Measurements from ENCODE around the gene USP22. TPM values are rescaled to one million over a fixed set of nuclear protein-coding genes. Genes with fewer than 3 reads are reported as not detected.

USP22 gene
- total RNA-seq, 3 donors from 2014 or later (not counting 1 experiment from before 2014, with no cell fraction given), result 121 to 155 (median 140) TPM

GRCh38 chr17:20996724-20997615 lies 45.8 kb downstream of the USP22 start:
- peaks cover 11% of the 10 kb centered on the region for H3K36me3 ChIP-seq (ENCODE audit: control insufficient read depth, insufficient read depth, low read length)
- no peaks in the 10 kb centered on the region for H3K4me1 ChIP-seq (ENCODE audit: control insufficient read depth, insufficient read depth, low read length)
- H3K4me3 Mint-ChIP-seq, result no peak overlapping the region
- no peaks in the 10 kb centered on the region for H3K36me3 Mint-ChIP-seq
- H3K4me1 Mint-ChIP-seq, result peaks cover 6 to 11% of the 10 kb centered on the region in 2 donors
- no peaks in the 10 kb centered on the region for H3K9me3 ChIP-seq (ENCODE audit: control insufficient read depth, insufficient read depth, low read length)
- H3K4me3 ChIP-seq (ENCODE audit: low read length), result no peak overlapping the region
- H3K27me3 Mint-ChIP-seq (ENCODE audit: low read depth in 2 of 2), result no peaks in the 10 kb centered on the region
- no peak for ATAC-seq
- H3K27ac Mint-ChIP-seq, result peak overlapping the region in 1 of 2 donors; percentile 20
- TF ChIP-seq, protein P1, sequence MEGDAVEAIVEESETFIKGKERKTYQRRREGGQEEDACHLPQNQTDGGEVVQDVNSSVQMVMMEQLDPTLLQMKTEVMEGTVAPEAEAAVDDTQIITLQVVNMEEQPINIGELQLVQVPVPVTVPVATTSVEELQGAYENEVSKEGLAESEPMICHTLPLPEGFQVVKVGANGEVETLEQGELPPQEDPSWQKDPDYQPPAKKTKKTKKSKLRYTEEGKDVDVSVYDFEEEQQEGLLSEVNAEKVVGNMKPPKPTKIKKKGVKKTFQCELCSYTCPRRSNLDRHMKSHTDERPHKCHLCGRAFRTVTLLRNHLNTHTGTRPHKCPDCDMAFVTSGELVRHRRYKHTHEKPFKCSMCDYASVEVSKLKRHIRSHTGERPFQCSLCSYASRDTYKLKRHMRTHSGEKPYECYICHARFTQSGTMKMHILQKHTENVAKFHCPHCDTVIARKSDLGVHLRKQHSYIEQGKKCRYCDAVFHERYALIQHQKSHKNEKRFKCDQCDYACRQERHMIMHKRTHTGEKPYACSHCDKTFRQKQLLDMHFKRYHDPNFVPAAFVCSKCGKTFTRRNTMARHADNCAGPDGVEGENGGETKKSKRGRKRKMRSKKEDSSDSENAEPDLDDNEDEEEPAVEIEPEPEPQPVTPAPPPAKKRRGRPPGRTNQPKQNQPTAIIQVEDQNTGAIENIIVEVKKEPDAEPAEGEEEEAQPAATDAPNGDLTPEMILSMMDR (IDR thresholded peaks at IDR 0.05), result no peak
- no peaks in the 10 kb centered on the region for H3K27me3 ChIP-seq (ENCODE audit: control insufficient read depth, insufficient read depth, low read length)
- intact Hi-C loops (cut with micrococcal nuclease), result no loop called here
- WGBS (ENCODE audit: insufficient coverage), result 81% methylated on average over 12 of the region's 12 CpGs
- H3K9me3 Mint-ChIP-seq, result no peaks in the 10 kb centered on the region
- H3K27ac ChIP-seq (ENCODE audit: low read length), result no peak overlapping the region
- DNase-seq, result no peak

DNA sequence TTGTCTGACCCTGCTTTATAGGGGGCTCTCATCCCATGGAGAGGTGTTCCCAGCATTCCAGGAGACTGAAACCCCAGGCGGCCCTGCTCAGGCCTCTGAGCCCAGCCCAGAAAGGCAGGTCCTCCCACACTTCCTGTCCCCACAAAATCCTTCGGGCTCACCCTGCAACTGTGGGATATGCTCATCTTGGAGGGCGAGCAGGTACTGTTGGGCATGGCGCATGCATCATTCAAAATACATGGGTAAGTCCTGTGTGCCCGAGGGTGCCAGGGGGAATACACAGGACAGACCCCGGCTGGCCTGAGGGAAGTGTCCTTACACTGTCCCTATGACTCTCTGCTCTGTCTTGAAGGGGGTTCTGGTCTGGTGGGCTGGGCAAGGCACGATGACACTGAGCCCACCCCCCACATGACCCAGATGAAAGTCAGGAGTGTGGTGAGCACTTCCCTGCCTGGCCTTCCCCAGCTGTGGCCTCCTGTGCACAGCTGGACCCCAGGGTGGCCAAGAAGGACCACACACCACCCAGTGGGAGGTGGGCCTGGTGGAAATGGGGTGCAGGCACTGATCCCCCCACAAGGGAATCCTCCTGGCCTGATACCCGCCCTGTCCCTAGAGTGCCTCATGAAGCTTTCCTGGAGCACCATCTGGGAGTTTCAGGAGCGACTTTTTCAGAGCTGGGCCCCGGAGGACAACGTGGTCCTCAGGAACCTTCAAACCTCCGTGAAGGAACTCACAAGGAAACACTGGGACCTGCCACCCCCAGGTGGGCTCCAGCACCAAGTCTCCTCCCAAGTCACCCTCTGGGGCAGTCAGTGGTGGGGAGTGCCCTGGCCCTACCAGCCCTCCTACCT lies 46.7 kb downstream of the USP22 start:
- no peak overlapping the region for H3K4me3 ChIP-seq (ENCODE audit: low read length)
- no peak overlapping the region for H3K4me3 Mint-ChIP-seq
- no peak for DNase-seq
- no peaks in the 10 kb centered on the region for H3K27me3 ChIP-seq (ENCODE audit: control insufficient read depth, insufficient read depth, low read length)
- peaks cover 6 to 7% of the 10 kb centered on the region in 2 donors for H3K4me1 Mint-ChIP-seq
- peaks cover 4% of the 10 kb centered on the region for H3K36me3 ChIP-seq (ENCODE audit: control insufficient read depth, insufficient read depth, low read length)
- intact Hi-C loops (cut with micrococcal nuclease), result no loop called here
- 80% methylated on average over 12 of the region's 12 CpGs for WGBS (ENCODE audit: insufficient coverage)
- no peaks in the 10 kb centered on the region for H3K4me1 ChIP-seq (ENCODE audit: control insufficient read depth, insufficient read depth, low read length)
- H3K27me3 Mint-ChIP-seq (ENCODE audit: low read depth in 2 of 2), result no peaks in the 10 kb centered on the region
- no peaks in the 10 kb centered on the region for H3K9me3 ChIP-seq (ENCODE audit: control insufficient read depth, insufficient read depth, low read length)
- H3K27ac Mint-ChIP-seq, result peak overlapping the region in 1 of 2 donors; percentile 20
- no peak for ATAC-seq
- no peaks in the 10 kb centered on the region for H3K9me3 Mint-ChIP-seq
- H3K27ac ChIP-seq (ENCODE audit: low read length), result no peak overlapping the region
- no peaks in the 10 kb centered on the region for H3K36me3 Mint-ChIP-seq
- TF ChIP-seq, protein P1 (IDR thresholded peaks at IDR 0.05), result no peak

DNA sequence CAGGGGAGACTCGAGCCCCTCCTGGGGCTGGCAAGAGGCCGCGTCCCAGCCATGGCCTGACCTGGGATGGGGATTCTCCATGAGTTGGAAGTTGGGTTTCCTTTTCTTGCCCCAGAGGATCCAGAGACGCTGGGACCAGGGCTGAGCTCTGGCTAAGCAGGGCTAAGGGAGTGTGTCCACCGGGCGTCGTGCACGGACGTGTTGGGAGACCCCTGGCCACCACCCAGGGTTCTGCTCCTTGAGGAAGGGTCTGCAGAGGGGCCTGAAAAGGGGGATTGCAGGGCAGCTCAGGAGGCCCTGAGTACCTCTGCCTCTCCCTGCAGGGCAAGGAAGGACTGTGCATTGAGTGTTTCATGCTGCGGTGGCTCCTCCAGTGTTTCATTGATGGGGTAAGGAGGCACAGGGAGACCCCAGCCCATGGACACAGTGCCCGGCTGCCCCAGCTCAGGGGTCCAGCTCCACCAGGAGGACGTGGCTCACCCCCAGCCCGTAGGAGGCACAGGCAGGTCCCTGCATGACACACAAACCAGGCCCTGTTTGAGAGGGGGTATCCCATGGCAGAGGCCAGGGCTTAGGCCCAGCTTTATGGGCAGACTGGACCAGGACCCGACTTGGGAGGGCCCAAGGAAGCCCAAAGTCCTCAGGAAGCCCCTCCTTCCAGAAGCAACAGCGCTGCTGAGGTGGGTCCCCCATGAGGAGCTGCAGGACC lies 47.5 kb downstream of the USP22 start:
- no peak for ATAC-seq
- no peak for DNase-seq
- H3K36me3 ChIP-seq (ENCODE audit: control insufficient read depth, insufficient read depth, low read length), result peaks cover 3% of the 10 kb centered on the region
- H3K4me1 ChIP-seq (ENCODE audit: control insufficient read depth, insufficient read depth, low read length), result no peaks in the 10 kb centered on the region
- H3K4me3 ChIP-seq (ENCODE audit: low read length), result no peak overlapping the region
- H3K27ac ChIP-seq (ENCODE audit: low read length), result no peak overlapping the region
- Mint-ChIP-seq H3K27me3 (ENCODE audit: low read depth in 2 of 2) (no peaks in the 10 kb centered on the region), H3K4me1 (peaks cover 6 to 7% of the 10 kb centered on the region in 2 donors), H3K27ac (no peak overlapping the region), H3K36me3 (no peaks in the 10 kb centered on the region), H3K9me3 (no peaks in the 10 kb centered on the region), H3K4me3 (no peak overlapping the region)
- WGBS (ENCODE audit: insufficient coverage), result 91% methylated on average over 15 of the region's 15 CpGs
- TF ChIP-seq, protein P1 (IDR thresholded peaks at IDR 0.05), result no peak
- H3K9me3 ChIP-seq (ENCODE audit: control insufficient read depth, insufficient read depth, low read length), result no peaks in the 10 kb centered on the region
- intact Hi-C loops (cut with micrococcal nuclease), result no loop called here
- H3K27me3 ChIP-seq (ENCODE audit: control insufficient read depth, insufficient read depth, low read length), result no peaks in the 10 kb centered on the region

Measured in natural killer cell (primary cell).